ENCODE results near the gene PTCD1. TPM values are rescaled to one million over a fixed set of nuclear protein-coding genes. Genes with fewer than 3 reads are reported as not detected.

The PTCD1 gene
- total RNA-seq, 1 donor from 2014 or later: 10.5 TPM

DNA sequence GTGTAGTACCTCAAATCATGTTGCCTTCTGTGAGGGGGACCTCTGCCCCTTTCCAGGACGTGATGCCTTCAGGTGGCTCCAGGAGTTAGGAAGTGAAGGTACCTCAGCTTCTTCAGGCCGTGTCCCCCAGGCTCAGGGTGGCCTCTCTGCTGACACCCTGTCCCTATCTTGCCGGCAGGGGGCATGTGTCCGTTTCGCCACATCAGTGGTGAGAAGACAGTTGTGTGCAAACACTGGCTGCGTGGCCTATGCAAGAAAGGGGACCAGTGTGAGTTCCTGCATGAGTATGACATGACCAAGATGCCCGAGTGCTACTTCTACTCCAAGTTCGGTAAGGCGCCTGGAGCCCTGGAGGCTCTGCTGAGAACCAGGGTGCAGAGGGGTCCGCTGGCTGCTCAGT, 9.3 kb upstream of the PTCD1 start:
- Mint-ChIP-seq H3K4me3 (no peak overlapping the region), H3K9me3 (no peaks in the 10 kb centered on the region), H3K4me1 (no peaks in the 10 kb centered on the region), H3K27me3 (ENCODE audit: insufficient read depth, low read depth) (no peaks in the 10 kb centered on the region), H3K27ac (no peak overlapping the region), H3K36me3 (peaks cover 27% of the 10 kb centered on the region)
- Histone ChIP-seq H3K27me3 (no peaks in the 10 kb centered on the region), H3K27ac (no peak overlapping the region), H3K79me2 (ENCODE audit: low read depth) (peaks cover 11% of the 10 kb centered on the region), H3K4me3 (no peak overlapping the region), H3K9me3 (ENCODE audit: low read depth) (no peaks in the 10 kb centered on the region), H2AFZ (replicated peaks) (no peak overlapping the region), H3K4me1 (no peaks in the 10 kb centered on the region), H4K20me1 (ENCODE audit: low read depth) (peaks cover 30% of the 10 kb centered on the region), H3K36me3 (peaks cover 13% of the 10 kb centered on the region), H3F3A (ENCODE audit: low read depth) (peaks cover 8% of the 10 kb centered on the region), H3K4me2 (no peak overlapping the region), H3K9ac (no peak overlapping the region)
- TF ChIP-seq, protein P1, sequence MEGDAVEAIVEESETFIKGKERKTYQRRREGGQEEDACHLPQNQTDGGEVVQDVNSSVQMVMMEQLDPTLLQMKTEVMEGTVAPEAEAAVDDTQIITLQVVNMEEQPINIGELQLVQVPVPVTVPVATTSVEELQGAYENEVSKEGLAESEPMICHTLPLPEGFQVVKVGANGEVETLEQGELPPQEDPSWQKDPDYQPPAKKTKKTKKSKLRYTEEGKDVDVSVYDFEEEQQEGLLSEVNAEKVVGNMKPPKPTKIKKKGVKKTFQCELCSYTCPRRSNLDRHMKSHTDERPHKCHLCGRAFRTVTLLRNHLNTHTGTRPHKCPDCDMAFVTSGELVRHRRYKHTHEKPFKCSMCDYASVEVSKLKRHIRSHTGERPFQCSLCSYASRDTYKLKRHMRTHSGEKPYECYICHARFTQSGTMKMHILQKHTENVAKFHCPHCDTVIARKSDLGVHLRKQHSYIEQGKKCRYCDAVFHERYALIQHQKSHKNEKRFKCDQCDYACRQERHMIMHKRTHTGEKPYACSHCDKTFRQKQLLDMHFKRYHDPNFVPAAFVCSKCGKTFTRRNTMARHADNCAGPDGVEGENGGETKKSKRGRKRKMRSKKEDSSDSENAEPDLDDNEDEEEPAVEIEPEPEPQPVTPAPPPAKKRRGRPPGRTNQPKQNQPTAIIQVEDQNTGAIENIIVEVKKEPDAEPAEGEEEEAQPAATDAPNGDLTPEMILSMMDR (IDR thresholded peaks at IDR 0.05): peak; percentile 6
- TF ChIP-seq EZH2 (IDR thresholded peaks at IDR 0.05) (no peak), EZH2phosphoT487 (IDR thresholded peaks at IDR 0.05) (no peak)
- DNase-seq (ENCODE audit: low spot score): no peak

DNA sequence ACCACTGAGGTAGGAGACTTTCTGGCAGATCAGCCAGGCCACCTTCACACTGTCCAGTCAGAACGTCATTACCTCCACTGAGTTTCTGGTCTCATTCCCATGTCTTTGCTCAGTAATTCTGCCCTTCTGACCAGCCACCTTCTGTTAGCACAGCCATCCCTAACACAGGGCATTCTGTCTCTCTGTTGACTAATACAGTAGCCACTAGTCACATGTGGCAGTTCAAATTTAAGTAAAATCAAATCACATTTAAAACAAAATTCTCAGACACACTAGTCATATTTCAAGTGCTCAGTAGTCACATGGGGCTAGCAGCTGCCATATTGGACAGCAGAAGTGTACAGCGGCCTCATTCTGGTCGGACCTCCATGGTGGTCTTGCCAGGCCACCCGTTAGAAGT, 7.5 kb upstream of the PTCD1 start:
- Histone ChIP-seq H3K27me3 (no peaks in the 10 kb centered on the region), H3K4me2 (no peak overlapping the region), H3K4me1 (no peaks in the 10 kb centered on the region), H3K9ac (no peak overlapping the region), H4K20me1 (ENCODE audit: low read depth) (peaks cover 31% of the 10 kb centered on the region), H3K79me2 (ENCODE audit: low read depth) (peaks cover 27% of the 10 kb centered on the region), H3F3A (ENCODE audit: low read depth) (peaks cover 8% of the 10 kb centered on the region), H3K9me3 (ENCODE audit: low read depth) (no peaks in the 10 kb centered on the region), H3K27ac (no peak overlapping the region), H3K4me3 (no peak overlapping the region), H2AFZ (replicated peaks) (no peak overlapping the region), H3K36me3 (peaks cover 16% of the 10 kb centered on the region)
- Mint-ChIP-seq H3K4me1 (peaks cover 2% of the 10 kb centered on the region), H3K4me3 (no peak overlapping the region), H3K36me3 (peaks cover 32% of the 10 kb centered on the region), H3K27me3 (ENCODE audit: insufficient read depth, low read depth) (no peaks in the 10 kb centered on the region), H3K27ac (no peak overlapping the region), H3K9me3 (no peaks in the 10 kb centered on the region)
- TF ChIP-seq, protein P1 (IDR thresholded peaks at IDR 0.05): no peak
- no peak for TF ChIP-seq EZH2 (IDR thresholded peaks at IDR 0.05)
- TF ChIP-seq EZH2phosphoT487 (IDR thresholded peaks at IDR 0.05): no peak
- DNase-seq (ENCODE audit: low spot score): no peak

DNA sequence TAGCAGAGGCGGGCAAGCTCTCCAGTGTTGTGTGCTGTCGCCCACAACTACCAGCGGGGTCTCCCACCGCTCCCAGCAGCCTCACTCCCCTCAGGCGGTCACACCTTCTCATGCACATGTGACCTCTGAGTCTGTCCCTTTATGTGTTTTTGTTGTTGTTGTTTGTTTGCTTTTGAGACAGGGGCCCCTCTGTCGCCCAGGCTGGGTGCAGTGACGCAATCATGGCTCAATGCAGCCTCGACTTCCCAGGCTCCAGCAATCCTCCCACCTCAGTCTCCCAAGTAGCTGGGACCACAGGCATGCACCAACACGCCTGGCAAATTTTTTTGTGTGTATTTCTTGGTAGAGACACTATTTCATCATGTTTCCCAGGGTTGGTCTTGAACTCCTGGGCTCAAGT, 1.6 kb upstream of the PTCD1 start:
- H3K36me3 Mint-ChIP-seq: peaks cover 21% of the 10 kb centered on the region
- peak overlapping the region; percentile 90 for H3K4me3 ChIP-seq

More for the DNA sequence above, 1.6 kb upstream of the PTCD1 start:
- Histone ChIP-seq H3K9me3 (ENCODE audit: low read depth) (no peaks in the 10 kb centered on the region), H3K4me1 (peaks cover 10% of the 10 kb centered on the region), H3K79me2 (ENCODE audit: low read depth) (peaks cover 84% of the 10 kb centered on the region), H3K4me2 (peak overlapping the region; percentile 77), H3K36me3 (peaks cover 6% of the 10 kb centered on the region), H3K27me3 (no peaks in the 10 kb centered on the region), H3F3A (ENCODE audit: low read depth) (peaks cover 18% of the 10 kb centered on the region), H4K20me1 (ENCODE audit: low read depth) (peaks cover 38% of the 10 kb centered on the region), H3K27ac (no peak overlapping the region), H2AFZ (replicated peaks) (no peak overlapping the region), H3K9ac (peak overlapping the region; percentile 90)
- no peak overlapping the region for H3K27ac Mint-ChIP-seq
- peak overlapping the region; percentile 99 for H3K4me3 Mint-ChIP-seq
- H3K9me3 Mint-ChIP-seq: no peaks in the 10 kb centered on the region
- peaks cover 20% of the 10 kb centered on the region for H3K4me1 Mint-ChIP-seq
- H3K27me3 Mint-ChIP-seq (ENCODE audit: insufficient read depth, low read depth): peaks cover 7% of the 10 kb centered on the region
- no peak for DNase-seq (ENCODE audit: low spot score)
- no peak for TF ChIP-seq EZH2phosphoT487 (IDR thresholded peaks at IDR 0.05)
- TF ChIP-seq, protein P1 (IDR thresholded peaks at IDR 0.05): no peak
- TF ChIP-seq EZH2 (IDR thresholded peaks at IDR 0.05): no peak
